ENCODE results near the gene GULP1.

GRCh38 chr2:188601391-188601790 lies 309.7 kb downstream of the GULP1 start:
- TF ChIP-seq EZH2 (IDR thresholded peaks at IDR 0.05; ENCODE audit: low read length, missing control alignments) (no peak), CTCF (conservative IDR thresholded peaks at IDR 0.05 in 1 of 2, IDR thresholded peaks at IDR 0.05 in 1 of 2; ENCODE audit: low read depth in 1 of 2, low read length in 2 of 2) (no peak)
